Neuron (in vitro differentiated cells): ENCODE data around the gene HERC5.

Experiments used
- H2AFZ ChIP-seq: one replicate; pipeline ENCODE4 v1.6.1; 2013; ENCODE audit warnings: low read depth, mild to moderate bottlenecking, inconsistent platforms, low read length, moderate library complexity
- H3K27me3 ChIP-seq: one replicate; pipeline ENCODE4 v1.6.1; 2013; ENCODE audit warnings: low read length; ENCODE audit not compliant: insufficient read depth
- H3K36me3 ChIP-seq: one replicate; pipeline ENCODE4 v1.6.1; 2013; ENCODE audit warnings: low read length; ENCODE audit not compliant: insufficient read depth
- H3K4me1 ChIP-seq: one replicate; pipeline ENCODE4 v1.6.1; 2013; ENCODE audit warnings: low read length; ENCODE audit not compliant: insufficient read depth
- H3K4me3 ChIP-seq: 2 replicates; pipeline ENCODE4 v1.5.1; 2013; ENCODE audit warnings: mild to moderate bottlenecking, low read length, moderate library complexity
- H3K9me3 ChIP-seq: one replicate; pipeline ENCODE4 v1.6.1; 2013; ENCODE audit warnings: low read length

HERC5 gene

GRCh38 chr4:88514557-88515511 is 57.9 kb downstream of the HERC5 start:
- H3K9me3 ChIP-seq, result no peaks in the 10 kb centered on the region
- no peaks in the 10 kb centered on the region for H3K27me3 ChIP-seq
- H2AFZ ChIP-seq, result no peak overlapping the region
- H3K36me3 ChIP-seq, result no peaks in the 10 kb centered on the region
- no peaks in the 10 kb centered on the region for H3K4me1 ChIP-seq
- no peak overlapping the region for H3K4me3 ChIP-seq

- no peaks in the 10 kb centered on the region for H3K9me3 ChIP-seq
- H3K27me3 ChIP-seq, result no peaks in the 10 kb centered on the region
- no peak overlapping the region for H3K4me3 ChIP-seq
- H2AFZ ChIP-seq, result no peak overlapping the region
- H3K36me3 ChIP-seq, result peaks cover 16% of the 10 kb centered on the region
- H3K4me1 ChIP-seq, result no peaks in the 10 kb centered on the region
These were observed 59.8 kb downstream of the HERC5 start for GRCh38 chr4:88516746-88517145.

- Histone ChIP-seq H3K4me1 (peaks cover 9% of the 10 kb centered on the region), H2AFZ (no peak overlapping the region), H3K9me3 (no peaks in the 10 kb centered on the region), H3K27me3 (no peaks in the 10 kb centered on the region), H3K4me3 (no peak overlapping the region), H3K36me3 (peaks cover 19% of the 10 kb centered on the region)
These were observed 60.9 kb downstream of the HERC5 start for GRCh38 chr4:88517825-88518224.

- H3K4me3 ChIP-seq, result no peak overlapping the region
- H3K4me1 ChIP-seq, result peaks cover 10% of the 10 kb centered on the region
- no peaks in the 10 kb centered on the region for H3K27me3 ChIP-seq
- H3K36me3 ChIP-seq, result peaks cover 19% of the 10 kb centered on the region
- H2AFZ ChIP-seq, result no peak overlapping the region
- H3K9me3 ChIP-seq, result no peaks in the 10 kb centered on the region
These were observed 62.0 kb downstream of the HERC5 start for GRCh38 chr4:88518911-88519310.

GRCh38 chr4:88522702-88523324 is 65.9 kb downstream of the HERC5 start:
- peaks cover 19% of the 10 kb centered on the region for H3K36me3 ChIP-seq

GRCh38 chr4:88523325-88524129 is 66.6 kb downstream of the HERC5 start, which contains the start of gene PYURF:
Gene PYURF, minus strand, starts transcription at chr4:88523776. Its CDS starts 76 bp downstream, at chr4:88523700.
- H3K9me3 ChIP-seq, result no peaks in the 10 kb centered on the region
- peaks cover 19% of the 10 kb centered on the region for H3K36me3 ChIP-seq
- H3K4me1 ChIP-seq, result peaks cover 19% of the 10 kb centered on the region
- H3K4me3 ChIP-seq, result peak within 1 kb of the TSS; percentile 98
- H2AFZ ChIP-seq, result peak within 1 kb of the TSS; percentile 92
- no peaks in the 10 kb centered on the region for H3K27me3 ChIP-seq

More at GRCh38 chr4:88522702-88523324, 65.9 kb downstream of the HERC5 start:
- H3K27me3 ChIP-seq, result no peaks in the 10 kb centered on the region
- H3K9me3 ChIP-seq, result no peaks in the 10 kb centered on the region
- peaks cover 19% of the 10 kb centered on the region for H3K4me1 ChIP-seq
- H2AFZ ChIP-seq, result peak overlapping the region; percentile 92
- H3K4me3 ChIP-seq, result peak overlapping the region; percentile 98

- peak overlapping the region; percentile 92 for H2AFZ ChIP-seq
- peak overlapping the region; percentile 98 for H3K4me3 ChIP-seq
- H3K4me1 ChIP-seq, result peaks cover 19% of the 10 kb centered on the region
- no peaks in the 10 kb centered on the region for H3K27me3 ChIP-seq
- no peaks in the 10 kb centered on the region for H3K9me3 ChIP-seq
- peaks cover 19% of the 10 kb centered on the region for H3K36me3 ChIP-seq
These were observed 67.3 kb downstream of the HERC5 start for GRCh38 chr4:88524171-88524570.

GRCh38 chr4:88526221-88526815 is 69.4 kb downstream of the HERC5 start:
- H3K4me1 ChIP-seq, result peaks cover 19% of the 10 kb centered on the region
- H3K9me3 ChIP-seq, result no peaks in the 10 kb centered on the region
- no peak overlapping the region for H3K4me3 ChIP-seq
- peaks cover 7% of the 10 kb centered on the region for H3K36me3 ChIP-seq
- no peaks in the 10 kb centered on the region for H3K27me3 ChIP-seq
- H2AFZ ChIP-seq, result no peak overlapping the region

GRCh38 chr4:88527787-88528186 is 70.9 kb downstream of the HERC5 start:
- peaks cover 10% of the 10 kb centered on the region for H3K4me1 ChIP-seq
- no peak overlapping the region for H2AFZ ChIP-seq
- no peaks in the 10 kb centered on the region for H3K27me3 ChIP-seq
- H3K36me3 ChIP-seq, result no peaks in the 10 kb centered on the region
- H3K9me3 ChIP-seq, result no peaks in the 10 kb centered on the region
- H3K4me3 ChIP-seq, result no peak overlapping the region

- H3K9me3 ChIP-seq, result no peaks in the 10 kb centered on the region
These were observed 71.9 kb downstream of the HERC5 start for GRCh38 chr4:88528861-88529260.

GRCh38 chr4:88531549-88531948 is 74.6 kb downstream of the HERC5 start:
- Histone ChIP-seq H3K27me3 (peaks cover 3% of the 10 kb centered on the region), H2AFZ (no peak overlapping the region), H3K9me3 (no peaks in the 10 kb centered on the region), H3K4me1 (no peaks in the 10 kb centered on the region), H3K4me3 (no peak overlapping the region), H3K36me3 (no peaks in the 10 kb centered on the region)

More at GRCh38 chr4:88528861-88529260, 71.9 kb downstream of the HERC5 start:
- Histone ChIP-seq H3K27me3 (peaks cover under 1% of the 10 kb centered on the region), H3K36me3 (no peaks in the 10 kb centered on the region), H3K4me3 (no peak overlapping the region), H3K4me1 (peaks cover 9% of the 10 kb centered on the region), H2AFZ (no peak overlapping the region)

- no peak overlapping the region for H3K4me3 ChIP-seq
- H3K9me3 ChIP-seq, result no peaks in the 10 kb centered on the region
- H3K27me3 ChIP-seq, result peaks cover 3% of the 10 kb centered on the region
- H3K36me3 ChIP-seq, result no peaks in the 10 kb centered on the region
- no peaks in the 10 kb centered on the region for H3K4me1 ChIP-seq
- H2AFZ ChIP-seq, result no peak overlapping the region
These were observed 76.3 kb downstream of the HERC5 start for GRCh38 chr4:88533088-88533790.
